Neural cell (in vitro differentiated cells): ENCODE measurements around the gene PTGIS. TPM values are rescaled to one million over a fixed set of nuclear protein-coding genes. Genes with fewer than 3 reads are reported as not detected.

Source experiments
- H2AFZ ChIP-seq: fragments of 200-600, 300-800 bp; sonication (generic), shearing (Covaris generic); 2 replicates; pipeline ENCODE4 v1.6.0; 2014; ENCODE audit warnings: low read depth, mild to moderate bottlenecking, antibody characterized with exemption, low read length, moderate library complexity
- H3F3A ChIP-seq: fragments of 200-600 bp; shearing (Covaris generic); 2 replicates; pipeline ENCODE4 v1.6.1; 2016; ENCODE audit warnings: mild to moderate bottlenecking, moderate library complexity, mixed read lengths, antibody characterized with exemption, low read length; ENCODE audit not compliant: insufficient read depth, poor library complexity, severe bottlenecking
- H3K27ac ChIP-seq: fragments of 200-600, 300-800 bp; sonication (generic), shearing (Covaris generic); 2 replicates; pipeline ENCODE4 v1.5.1; 2014; ENCODE audit warnings: mild to moderate bottlenecking, low read length, moderate library complexity
- H3K27me3 ChIP-seq: fragments of 300-800, 200-600 bp; sonication (generic), shearing (Covaris generic); 2 replicates; pipeline ENCODE4 v1.6.0; 2014; ENCODE audit warnings: mild to moderate bottlenecking, low read depth, low read length, moderate library complexity; ENCODE audit not compliant: insufficient read depth
- H3K36me3 ChIP-seq: fragments of 300-800, 200-600 bp; sonication (generic), shearing (Covaris generic); 2 replicates; pipeline ENCODE4 v1.5.1; 2014; ENCODE audit warnings: mild to moderate bottlenecking, antibody characterized with exemption, low read length, moderate library complexity; ENCODE audit not compliant: insufficient read depth
- H3K4me2 ChIP-seq: fragments of 300-800, 200-600 bp; sonication (generic), shearing (Covaris generic); 2 replicates; pipeline ENCODE4 v1.6.0; 2014; ENCODE audit warnings: mild to moderate bottlenecking, low read length
- H3K4me3 ChIP-seq: fragments of 300-800, 200-600 bp; sonication (generic), shearing (Covaris generic); 2 replicates; pipeline ENCODE4 v1.5.1; 2014; ENCODE audit warnings: mild to moderate bottlenecking, low read length, moderate library complexity
- H3K79me2 ChIP-seq: fragments of 200-600 bp; shearing (Covaris generic); replicated peaks from 2 replicates; pipeline ENCODE4 v1.6.0; 2014; ENCODE audit warnings: mild to moderate bottlenecking, low read length, moderate library complexity; ENCODE audit not compliant: insufficient read depth
- H3K9ac ChIP-seq: fragments of 300-800, 200-600 bp; sonication (generic), shearing (Covaris generic); 2 replicates; pipeline ENCODE4 v1.6.1; 2016; ENCODE audit warnings: mild to moderate bottlenecking, low read length, mixed read lengths
- H3K9me2 ChIP-seq: fragments of 200-600 bp; shearing (Covaris generic); 2 replicates; pipeline ENCODE4 v1.6.1; 2016; ENCODE audit warnings: mild to moderate bottlenecking, low read length, mixed read lengths; ENCODE audit not compliant: insufficient read depth
- H3K9me3 ChIP-seq: fragments of 200-600, 300-800 bp; sonication (generic), shearing (Covaris generic); 2 replicates; pipeline ENCODE4 v1.6.1; 2016; ENCODE audit warnings: mild to moderate bottlenecking, mixed run types, low read length, moderate library complexity, mixed read lengths
- H4K20me1 ChIP-seq: fragments of 200-600 bp; shearing (Covaris generic); 2 replicates; pipeline ENCODE4 v1.6.1; 2016; ENCODE audit warnings: mild to moderate bottlenecking, mixed run types; ENCODE audit not compliant: insufficient read depth
- EP300 ChIP-seq: fragments of 450-650 bp; conservative IDR thresholded peaks from 2 replicates; pipeline ENCODE4 v1.6.1; 2014; ENCODE audit warnings: antibody characterized with exemption, mild to moderate bottlenecking, moderate library complexity; ENCODE audit not compliant: poor library complexity, severe bottlenecking
- EZH2 ChIP-seq: fragments of 200-600, 300-800 bp; shearing (Covaris generic), sonication (generic); IDR thresholded peaks from 2 replicates; pipeline ENCODE4 v1.6.1; 2014; ENCODE audit warnings: antibody characterized with exemption, low read length, borderline replicate concordance, mild to moderate bottlenecking; ENCODE audit not compliant: insufficient read depth, poor library complexity, severe bottlenecking
- MXI1 ChIP-seq: fragments of 450-650 bp; conservative IDR thresholded peaks from 2 replicates; pipeline ENCODE4 v1.6.1; 2014; ENCODE audit warnings: antibody characterized with exemption, mild to moderate bottlenecking; ENCODE audit not compliant: poor library complexity, severe bottlenecking
- POLR2AphosphoS5 ChIP-seq: IDR thresholded peaks from 2 replicates; pipeline ENCODE4 v1.6.1; 2012
- RAD21 ChIP-seq: fragments of 450-650 bp; conservative IDR thresholded peaks from 2 replicates; pipeline ENCODE4 v1.6.1; 2014; ENCODE audit warnings: antibody characterized with exemption, mild to moderate bottlenecking, moderate library complexity
- SMC3 ChIP-seq: fragments of 450-650 bp; conservative IDR thresholded peaks from 2 replicates; pipeline ENCODE4 v1.6.1; 2014; ENCODE audit warnings: antibody characterized with exemption, mild to moderate bottlenecking, moderate library complexity; ENCODE audit not compliant: poor library complexity
- TAF1 ChIP-seq: IDR thresholded peaks from 2 replicates; pipeline ENCODE4 v1.6.1; 2012; ENCODE audit warnings: low read depth
- polyA plus RNA-seq: library from polyadenylated mRNA; depleted of rRNA; stranded (reverse); fragments of >200 nt; gene quantifications from 2 replicates; pipeline ENCODE4 v1.2.3, GENCODE V29; 2014
- TF ChIP-seq, protein P1 (sequence below): fragments of 450-650 bp; IDR thresholded peaks from 2 replicates; pipeline ENCODE4 v1.5.1; 2014; ENCODE audit warnings: antibody characterized with exemption, mild to moderate bottlenecking, moderate library complexity; ENCODE audit not compliant: poor library complexity, severe bottlenecking
- TF ChIP-seq, protein P2 (sequence below): IDR thresholded peaks from 2 replicates; pipeline ENCODE4 v1.6.1; 2012; ENCODE audit warnings: borderline replicate concordance

Gene PTGIS
- polyA plus RNA-seq, 1 donor from 2014 or later, result 3.2 TPM

DNA sequence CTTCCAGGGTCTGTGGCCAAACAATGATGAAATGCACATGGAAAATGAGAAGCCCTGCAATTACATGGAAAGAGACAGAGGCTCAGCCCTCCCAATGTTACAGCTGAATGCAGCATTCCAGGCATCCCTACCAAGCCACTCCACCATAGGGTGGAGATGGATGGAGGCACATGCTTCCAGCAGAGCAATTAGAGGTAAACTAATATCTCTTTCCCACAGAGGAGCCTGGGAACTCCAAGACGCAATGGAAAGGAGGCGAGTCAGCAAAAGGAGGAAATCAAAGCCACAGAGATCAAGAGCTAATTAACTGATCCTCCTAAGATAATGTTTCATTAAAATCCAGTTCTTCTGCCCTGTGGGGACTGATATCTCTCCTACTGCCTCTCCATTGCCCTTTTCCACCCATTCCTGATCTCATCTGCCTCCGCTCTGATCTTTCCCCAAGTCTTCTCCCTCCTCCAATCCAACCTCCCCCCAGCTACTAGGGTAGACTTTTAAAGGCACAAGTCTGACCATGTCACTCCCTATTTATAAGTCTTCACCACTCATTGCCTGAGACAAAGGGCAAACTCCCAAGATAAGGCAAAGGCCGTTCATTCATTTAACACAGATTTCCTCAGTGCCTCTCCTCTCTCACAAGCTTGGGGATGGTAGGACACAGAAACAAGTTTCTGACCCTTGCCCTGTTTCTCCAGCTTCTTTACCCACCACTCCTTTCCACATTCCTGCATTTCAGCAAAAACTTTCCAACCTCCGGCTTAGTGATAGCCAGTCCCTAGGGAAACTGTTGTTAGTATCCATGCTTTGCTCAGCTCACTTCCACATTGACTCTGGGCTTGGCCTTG is 71.2 kb downstream of the PTGIS start:
- H3K9ac ChIP-seq, result no peak overlapping the region
- H3K4me3 ChIP-seq, result no peak overlapping the region
- H3F3A ChIP-seq, result no peaks in the 10 kb centered on the region
- no peaks in the 10 kb centered on the region for H3K36me3 ChIP-seq
- H4K20me1 ChIP-seq, result no peaks in the 10 kb centered on the region
- TF ChIP-seq EP300 (no peak), MXI1 (no peak), EZH2 (no peak), POLR2AphosphoS5 (no peak), TAF1 (no peak), SMC3 (no peak), RAD21 (no peak)
- TF ChIP-seq, protein P1, sequence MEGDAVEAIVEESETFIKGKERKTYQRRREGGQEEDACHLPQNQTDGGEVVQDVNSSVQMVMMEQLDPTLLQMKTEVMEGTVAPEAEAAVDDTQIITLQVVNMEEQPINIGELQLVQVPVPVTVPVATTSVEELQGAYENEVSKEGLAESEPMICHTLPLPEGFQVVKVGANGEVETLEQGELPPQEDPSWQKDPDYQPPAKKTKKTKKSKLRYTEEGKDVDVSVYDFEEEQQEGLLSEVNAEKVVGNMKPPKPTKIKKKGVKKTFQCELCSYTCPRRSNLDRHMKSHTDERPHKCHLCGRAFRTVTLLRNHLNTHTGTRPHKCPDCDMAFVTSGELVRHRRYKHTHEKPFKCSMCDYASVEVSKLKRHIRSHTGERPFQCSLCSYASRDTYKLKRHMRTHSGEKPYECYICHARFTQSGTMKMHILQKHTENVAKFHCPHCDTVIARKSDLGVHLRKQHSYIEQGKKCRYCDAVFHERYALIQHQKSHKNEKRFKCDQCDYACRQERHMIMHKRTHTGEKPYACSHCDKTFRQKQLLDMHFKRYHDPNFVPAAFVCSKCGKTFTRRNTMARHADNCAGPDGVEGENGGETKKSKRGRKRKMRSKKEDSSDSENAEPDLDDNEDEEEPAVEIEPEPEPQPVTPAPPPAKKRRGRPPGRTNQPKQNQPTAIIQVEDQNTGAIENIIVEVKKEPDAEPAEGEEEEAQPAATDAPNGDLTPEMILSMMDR, result no peak
- TF ChIP-seq, protein P2, sequence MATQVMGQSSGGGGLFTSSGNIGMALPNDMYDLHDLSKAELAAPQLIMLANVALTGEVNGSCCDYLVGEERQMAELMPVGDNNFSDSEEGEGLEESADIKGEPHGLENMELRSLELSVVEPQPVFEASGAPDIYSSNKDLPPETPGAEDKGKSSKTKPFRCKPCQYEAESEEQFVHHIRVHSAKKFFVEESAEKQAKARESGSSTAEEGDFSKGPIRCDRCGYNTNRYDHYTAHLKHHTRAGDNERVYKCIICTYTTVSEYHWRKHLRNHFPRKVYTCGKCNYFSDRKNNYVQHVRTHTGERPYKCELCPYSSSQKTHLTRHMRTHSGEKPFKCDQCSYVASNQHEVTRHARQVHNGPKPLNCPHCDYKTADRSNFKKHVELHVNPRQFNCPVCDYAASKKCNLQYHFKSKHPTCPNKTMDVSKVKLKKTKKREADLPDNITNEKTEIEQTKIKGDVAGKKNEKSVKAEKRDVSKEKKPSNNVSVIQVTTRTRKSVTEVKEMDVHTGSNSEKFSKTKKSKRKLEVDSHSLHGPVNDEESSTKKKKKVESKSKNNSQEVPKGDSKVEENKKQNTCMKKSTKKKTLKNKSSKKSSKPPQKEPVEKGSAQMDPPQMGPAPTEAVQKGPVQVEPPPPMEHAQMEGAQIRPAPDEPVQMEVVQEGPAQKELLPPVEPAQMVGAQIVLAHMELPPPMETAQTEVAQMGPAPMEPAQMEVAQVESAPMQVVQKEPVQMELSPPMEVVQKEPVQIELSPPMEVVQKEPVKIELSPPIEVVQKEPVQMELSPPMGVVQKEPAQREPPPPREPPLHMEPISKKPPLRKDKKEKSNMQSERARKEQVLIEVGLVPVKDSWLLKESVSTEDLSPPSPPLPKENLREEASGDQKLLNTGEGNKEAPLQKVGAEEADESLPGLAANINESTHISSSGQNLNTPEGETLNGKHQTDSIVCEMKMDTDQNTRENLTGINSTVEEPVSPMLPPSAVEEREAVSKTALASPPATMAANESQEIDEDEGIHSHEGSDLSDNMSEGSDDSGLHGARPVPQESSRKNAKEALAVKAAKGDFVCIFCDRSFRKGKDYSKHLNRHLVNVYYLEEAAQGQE, result no peak
- no peaks in the 10 kb centered on the region for H3K9me2 ChIP-seq
- no peaks in the 10 kb centered on the region for H3K27me3 ChIP-seq
- no peak overlapping the region for H3K27ac ChIP-seq
- H3K4me2 ChIP-seq, result no peak overlapping the region
- no peaks in the 10 kb centered on the region for H3K9me3 ChIP-seq
- H3K79me2 ChIP-seq, result no peaks in the 10 kb centered on the region
- no peak overlapping the region for H2AFZ ChIP-seq

DNA sequence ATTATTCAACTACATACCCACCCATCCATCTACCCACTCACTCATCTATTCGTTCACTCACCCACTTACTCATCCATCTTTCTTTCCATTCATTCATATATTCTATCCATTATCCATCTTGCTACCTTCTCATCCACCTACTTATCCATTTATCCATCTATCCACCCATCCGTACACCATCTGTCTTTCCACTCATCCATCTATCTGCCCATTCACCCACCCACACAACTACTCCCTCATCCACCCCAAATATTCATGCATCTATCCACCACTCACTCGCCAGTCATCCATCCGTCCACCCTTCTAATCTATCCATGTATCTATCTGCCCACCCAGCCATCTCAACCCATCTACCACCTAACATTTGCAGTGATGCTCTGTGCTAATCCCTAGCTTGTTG is 71.9 kb downstream of the PTGIS start:
- Histone ChIP-seq H4K20me1 (no peaks in the 10 kb centered on the region), H2AFZ (no peak overlapping the region)
- TF ChIP-seq EP300 (no peak), MXI1 (no peak), EZH2 (no peak), SMC3 (no peak), POLR2AphosphoS5 (no peak)
- TF ChIP-seq, protein P1, result no peak
- TF ChIP-seq, protein P2, result no peak

More for the DNA sequence above, 71.9 kb downstream of the PTGIS start:
- no peak overlapping the region for H3K4me2 ChIP-seq
- no peaks in the 10 kb centered on the region for H3K9me2 ChIP-seq
- no peak overlapping the region for H3K9ac ChIP-seq
- no peaks in the 10 kb centered on the region for H3K36me3 ChIP-seq
- no peak overlapping the region for H3K4me3 ChIP-seq
- no peaks in the 10 kb centered on the region for H3K9me3 ChIP-seq
- H3K27me3 ChIP-seq, result no peaks in the 10 kb centered on the region
- no peaks in the 10 kb centered on the region for H3K79me2 ChIP-seq
- H3F3A ChIP-seq, result no peaks in the 10 kb centered on the region
- H3K27ac ChIP-seq, result no peak overlapping the region
